Naive thymus-derived CD4-positive, alpha-beta T cell (primary cell): ENCODE data around the gene UHRF1. TPM values are rescaled to one million over a fixed set of nuclear protein-coding genes. Genes with fewer than 3 reads are reported as not detected.

ENCODE experiments used
- ATAC-seq: fragments of 150-1000 bp; cut with Tn5 transposase; 2 replicates; pipeline ENCODE4 v1.10.0; 2021; ENCODE audit warnings: mild to moderate bottlenecking, moderate library complexity
- CTCF ChIA-PET: fragments of 350-600 bp; sonication (Branson Sonifier 250); formaldehyde crosslinking; loops from one replicate; lab custom pipeline; 2021; ENCODE audit warnings: antibody characterized with exemption; lab: Charles Lee
- POLR2A ChIA-PET: fragments of 350-600 bp; sonication (Branson Sonifier 250); formaldehyde crosslinking; loops from one replicate; lab custom pipeline; 2021; ENCODE audit warnings: antibody characterized with exemption, inconsistent platforms; lab: Charles Lee
- DNase-seq, 9 donors: peaks; one replicate each; pipeline versions ENCODE4 v3.0.0 to v3.0.0-alpha.2; 2020 to 2022; ENCODE audit warnings: mixed read lengths in 1 of 9
- H3K27ac ChIP-seq: one replicate; pipeline ENCODE4 v1.7.0; 2013; ENCODE audit warnings: mild to moderate bottlenecking, low read depth, low read length, moderate library complexity
- H3K27me3 ChIP-seq, 2 donors: one replicate each; pipeline ENCODE4 v1.7.0; 2013; ENCODE audit warnings: low read length in 2 of 2, mild to moderate bottlenecking in 2 of 2, moderate library complexity in 2 of 2; ENCODE audit not compliant: control insufficient read depth in 2 of 2, insufficient read depth in 2 of 2
- H3K36me3 ChIP-seq, 3 experiments: 1 replicate in 2 of 3; 2 replicates in 1 of 3; pipeline ENCODE4 v1.7.0; 2013; ENCODE audit warnings: low read length in 3 of 3, mild to moderate bottlenecking in 3 of 3, moderate library complexity in 1 of 3; ENCODE audit not compliant: insufficient read depth in 3 of 3, control insufficient read depth in 2 of 3
- H3K4me1 ChIP-seq, 2 donors: one replicate each; pipeline ENCODE4 v1.7.0; 2013; ENCODE audit warnings: low read length in 2 of 2, mild to moderate bottlenecking in 2 of 2, moderate library complexity in 1 of 2; ENCODE audit not compliant: control insufficient read depth in 2 of 2, insufficient read depth in 2 of 2
- H3K4me3 ChIP-seq: 2 replicates; pipeline ENCODE4 v1.7.0; 2013; ENCODE audit warnings: mild to moderate bottlenecking, low read length
- H3K9me3 ChIP-seq, 3 experiments: 1 replicate in 2 of 3; 2 replicates in 1 of 3; pipeline ENCODE4 v1.7.0; 2013; ENCODE audit warnings: low read length in 3 of 3; ENCODE audit not compliant: control insufficient read depth in 2 of 3
- H3K27ac Mint-ChIP-seq, 9 donors: one replicate each; pipeline ENCODE4 v1.8.0; 2020 to 2022; ENCODE audit warnings: mixed read lengths in 9 of 9, mild to moderate bottlenecking in 8 of 9, moderate library complexity in 5 of 9, inconsistent platforms in 2 of 9
- H3K27me3 Mint-ChIP-seq, 5 donors: one replicate each; pipeline ENCODE4 v1.8.0; 2021 to 2022; ENCODE audit warnings: mixed read lengths in 5 of 5, mild to moderate bottlenecking in 1 of 5
- H3K36me3 Mint-ChIP-seq, 5 donors: one replicate each; pipeline ENCODE4 v1.8.0; 2020 to 2022; ENCODE audit warnings: mixed read lengths in 5 of 5, mild to moderate bottlenecking in 3 of 5, inconsistent platforms in 1 of 5
- H3K4me1 Mint-ChIP-seq, 7 donors: one replicate each; pipeline ENCODE4 v1.8.0; 2020 to 2022; ENCODE audit warnings: mixed read lengths in 7 of 7, mild to moderate bottlenecking in 3 of 7, inconsistent platforms in 1 of 7
- H3K4me3 Mint-ChIP-seq, 10 donors: one replicate each; pipeline ENCODE4 v1.8.0; 2020 to 2022; ENCODE audit warnings: mild to moderate bottlenecking in 10 of 10, mixed read lengths in 10 of 10, moderate library complexity in 6 of 10, inconsistent platforms in 2 of 10
- H3K9me3 Mint-ChIP-seq, 11 donors: one replicate each; pipeline ENCODE4 v1.8.0; 2020 to 2022; ENCODE audit warnings: mixed read lengths in 11 of 11, mild to moderate bottlenecking in 4 of 11, inconsistent platforms in 1 of 11, moderate library complexity in 1 of 11
- intact Hi-C, 2 donors: fragments of 100-400 bp; cut with micrococcal nuclease; formaldehyde crosslinking; loops; one replicate each; pipeline ENCODE4 v1.15.1; 2023
- polyA plus RNA-seq, 2 donors: library from polyadenylated mRNA; unstranded; fragments of 300-500 nt; fragmentation: Illumina TruSeq; gene quantifications; one replicate each; pipeline ENCODE4 v1.2.3, GENCODE V29; 2021
- total RNA-seq, 6 experiments: library from RNA in 5 of 6; stranded (reverse) in 5 of 6; gene quantifications; 1 replicate in 5 of 6; 2 replicates in 1 of 6; pipeline ENCODE4 v1.2.3 and lab custom pipeline; 2021 to 2026

The UHRF1 gene
- total and polyA plus RNA-seq, 7 experiments from 2014 or later, result 0.06 to 94.0 (median 0.11) TPM

DNA sequence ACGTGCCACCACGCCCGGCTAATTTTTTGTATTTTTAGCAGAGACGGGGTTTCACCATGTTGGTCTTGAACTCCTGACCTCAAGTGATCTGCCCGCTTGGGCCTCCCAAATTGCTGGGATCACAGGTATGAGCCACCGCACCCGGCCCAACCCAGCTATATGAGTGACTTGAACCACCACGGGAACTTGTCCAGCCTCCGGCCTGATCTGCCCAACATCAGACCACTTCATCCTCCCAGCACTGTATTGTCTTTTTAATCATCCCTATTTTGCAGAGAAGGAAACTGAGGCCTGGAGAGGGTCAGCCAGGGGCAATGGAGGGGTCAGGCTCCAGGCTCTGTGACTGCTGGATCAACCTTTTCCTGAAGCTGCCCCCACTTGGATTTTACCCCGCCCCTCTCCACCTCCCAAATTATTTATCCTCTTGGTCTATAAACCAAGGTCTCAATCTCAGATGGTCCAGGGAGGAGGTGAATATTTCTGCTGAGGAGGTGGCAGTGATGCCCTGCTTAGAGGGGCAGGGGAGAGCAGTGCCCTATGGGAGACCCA is 40.9 kb upstream of the UHRF1 start:
- Histone ChIP-seq H3K4me3 (no peak overlapping the region), H3K27me3 (no peaks in the 10 kb centered on the region), H3K4me1 (peaks cover 4 to 6% of the 10 kb centered on the region in 2 donors), H3K27ac (no peak overlapping the region), H3K36me3 (no peaks in the 10 kb centered on the region), H3K9me3 (no peaks in the 10 kb centered on the region)
- Mint-ChIP-seq H3K9me3 (no peaks in the 10 kb centered on the region), H3K27ac (peak overlapping the region; percentile 25 to 86 (median 74)), H3K36me3 (no peaks in the 10 kb centered on the region), H3K4me3 (peak overlapping the region; percentile 76 to 88 (median 83)), H3K4me1 (peaks cover 5 to 26% (median 11%) of the 10 kb centered on the region in 7 donors), H3K27me3 (no peaks in the 10 kb centered on the region)
- ATAC-seq (no peak), DNase-seq (no peak)
- CTCF ChIA-PET, result interaction anchor here (0.6 to 2.4 kb wide), 7 partner anchors 41 to 996 kb away, joined by 3 to 10 read pairs (median 4); no protein-coding TSS in a partner anchor
- intact Hi-C loops, result loop anchor here in 1 of 2 donors (5.0 kb wide), 1 partner anchor 146 kb away; the partner anchor contains the start of gene DPP9
- POLR2A ChIA-PET, result interaction anchor here (1.0 to 3.1 kb wide), 4 partner anchors 44 to 100 kb away, joined by 5 to 14 read pairs (median 6); partner anchors contain the start of gene KDM4B

DNA sequence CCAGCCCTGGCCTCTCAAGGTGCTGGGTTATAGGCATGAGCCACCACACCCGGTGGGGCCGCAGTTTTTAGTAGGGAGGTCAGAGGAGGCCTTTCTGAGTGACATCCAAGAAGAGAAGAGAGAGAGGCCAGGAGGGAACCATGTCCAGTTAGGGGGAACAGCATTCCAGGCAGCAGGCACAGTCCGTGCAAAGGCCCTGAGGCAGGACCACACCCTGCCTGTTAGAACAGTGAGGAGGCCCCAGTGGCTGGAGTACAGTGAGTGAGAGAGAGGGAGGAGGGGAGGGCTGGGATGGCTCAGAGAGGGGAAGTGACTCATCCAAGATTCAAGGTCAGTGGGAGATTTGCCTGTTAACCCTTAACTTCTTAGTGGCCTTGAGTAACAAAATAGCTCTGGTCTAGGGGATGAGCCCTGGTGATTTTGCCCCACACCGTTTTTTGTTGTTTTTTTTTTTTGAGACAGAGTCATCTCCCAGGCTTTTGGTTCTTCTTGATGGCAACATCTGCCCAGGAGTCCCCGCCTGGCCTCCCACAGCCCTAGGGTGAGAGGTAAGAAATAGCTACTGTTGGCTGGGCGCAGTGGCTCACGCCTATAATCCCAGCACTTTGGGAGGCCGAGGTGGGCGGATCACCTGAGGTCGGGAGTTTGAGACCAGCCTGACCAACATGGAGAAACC is 39.1 kb upstream of the UHRF1 start:
- intact Hi-C loops, result no loop called here
- ATAC-seq (peak; percentile 48), DNase-seq (no peak)
- CTCF ChIA-PET, result interaction anchor here (0.6 to 5.7 kb wide), 6 partner anchors 42 to 688 kb away, joined by 3 to 51 read pairs (median 8); no protein-coding TSS in a partner anchor
- Histone ChIP-seq H3K4me1 (peaks cover 4 to 6% of the 10 kb centered on the region in 2 donors), H3K9me3 (no peaks in the 10 kb centered on the region), H3K4me3 (no peak overlapping the region), H3K27me3 (no peaks in the 10 kb centered on the region), H3K36me3 (no peaks in the 10 kb centered on the region), H3K27ac (no peak overlapping the region)
- Mint-ChIP-seq H3K4me1 (peaks cover 5 to 26% (median 12%) of the 10 kb centered on the region in 7 donors), H3K36me3 (peaks cover 0 to 4% (median 0%) of the 10 kb centered on the region in 5 donors), H3K27ac (no peak overlapping the region), H3K27me3 (peaks cover 0 to 7% (median 0%) of the 10 kb centered on the region in 5 donors), H3K9me3 (peaks cover 0 to 4% (median 0%) of the 10 kb centered on the region in 11 donors), H3K4me3 (peak overlapping the region in 1 of 10 donors; percentile 58)
- POLR2A ChIA-PET, result interaction anchor here (3.0 kb wide), 1 partner anchor 42 kb away, joined by 11 read pairs; no protein-coding TSS in a partner anchor

DNA sequence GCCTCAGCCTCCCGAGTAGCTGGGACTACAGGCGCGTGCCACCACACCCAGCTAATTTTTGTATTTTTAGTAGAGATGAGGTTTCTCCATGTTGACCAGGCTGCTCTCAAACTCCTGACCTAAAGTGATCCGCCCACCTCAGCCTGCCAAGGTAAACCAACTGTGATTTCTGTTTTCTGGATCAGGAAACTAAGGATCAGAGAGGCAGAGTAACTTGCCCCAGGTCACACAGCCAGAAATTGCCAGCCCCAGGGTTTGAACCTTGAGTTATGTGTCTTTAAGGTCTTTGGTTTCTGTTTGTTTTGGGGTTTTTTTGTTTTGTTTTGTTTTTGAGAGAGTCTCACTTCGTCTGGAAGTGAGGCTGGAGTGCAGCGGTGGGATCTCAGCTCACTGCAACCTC is 37.6 kb upstream of the UHRF1 start:
- H3K36me3 Mint-ChIP-seq, result peaks cover 0 to 4% (median 0%) of the 10 kb centered on the region in 5 donors
- Histone ChIP-seq H3K27ac (no peak overlapping the region), H3K4me3 (no peak overlapping the region), H3K36me3 (no peaks in the 10 kb centered on the region), H3K9me3 (no peaks in the 10 kb centered on the region), H3K4me1 (peaks cover under 1 to 3% of the 10 kb centered on the region in 2 donors), H3K27me3 (no peaks in the 10 kb centered on the region)
- intact Hi-C loops, result loop anchor here (1.0 kb wide), 3 partner anchors 40 to 160 kb away; no protein-coding TSS in a partner anchor
- POLR2A ChIA-PET, result interaction anchor here (3.0 kb wide), 1 partner anchor 40 kb away, joined by 11 read pairs; no protein-coding TSS in a partner anchor
- CTCF ChIA-PET, result interaction anchor here (0.7 to 5.7 kb wide), 4 partner anchors 40 to 161 kb away, joined by 3 to 51 read pairs (median 19); no protein-coding TSS in a partner anchor
- H3K27me3 Mint-ChIP-seq, result peaks cover 0 to 7% (median 0%) of the 10 kb centered on the region in 5 donors
- H3K9me3 Mint-ChIP-seq, result peaks cover 0 to 4% (median 0%) of the 10 kb centered on the region in 11 donors
- H3K4me1 Mint-ChIP-seq, result peaks cover 1 to 21% (median 6%) of the 10 kb centered on the region in 7 donors
- H3K4me3 Mint-ChIP-seq, result no peak overlapping the region
- DNase-seq, result no peak
- H3K27ac Mint-ChIP-seq, result no peak overlapping the region
- ATAC-seq, result no peak

DNA sequence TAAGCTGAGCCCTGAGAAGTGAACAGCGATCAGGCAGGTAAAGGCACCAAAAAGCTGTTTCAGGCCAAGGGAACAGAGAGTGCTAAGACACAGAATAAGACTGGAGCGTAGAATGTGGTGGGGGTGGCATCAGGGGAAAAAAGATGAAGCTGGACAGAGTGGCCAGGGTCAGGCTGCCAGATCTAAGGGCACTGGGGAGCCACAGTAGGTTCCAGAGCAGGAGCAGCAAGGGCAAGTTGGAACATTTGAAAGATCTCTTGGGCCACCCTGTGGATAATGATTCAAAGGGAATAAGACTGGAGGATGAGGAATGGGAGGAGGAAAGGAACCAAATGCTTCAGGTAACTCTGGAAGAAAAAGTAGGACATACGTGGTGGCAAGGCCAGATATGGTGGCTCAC is 35.4 kb upstream of the UHRF1 start:
- Histone ChIP-seq H3K27me3 (no peaks in the 10 kb centered on the region), H3K9me3 (no peaks in the 10 kb centered on the region), H3K27ac (no peak overlapping the region), H3K4me3 (no peak overlapping the region), H3K36me3 (no peaks in the 10 kb centered on the region), H3K4me1 (peaks cover 0 to 15% of the 10 kb centered on the region in 2 donors)
- H3K4me3 Mint-ChIP-seq, result no peak overlapping the region
- peaks cover 0 to 4% (median 0%) of the 10 kb centered on the region in 11 donors for H3K9me3 Mint-ChIP-seq
- ATAC-seq, result no peak
- H3K27me3 Mint-ChIP-seq, result peaks cover 0 to 7% (median 0%) of the 10 kb centered on the region in 5 donors
- H3K4me1 Mint-ChIP-seq, result peaks cover 0 to 15% (median 9%) of the 10 kb centered on the region in 7 donors
- ChIA-PET POLR2A (no interaction called here), CTCF (interaction anchor here (0.7 to 5.7 kb wide), 4 partner anchors 9 to 194 kb away, joined by 3 to 51 read pairs (median 18); no protein-coding TSS in a partner anchor)
- intact Hi-C loops, result no loop called here
- H3K36me3 Mint-ChIP-seq, result peaks cover 0 to 4% (median 0%) of the 10 kb centered on the region in 5 donors
- peak overlapping the region in 1 of 9 donors; percentile 53 for H3K27ac Mint-ChIP-seq
- no peak for DNase-seq

DNA sequence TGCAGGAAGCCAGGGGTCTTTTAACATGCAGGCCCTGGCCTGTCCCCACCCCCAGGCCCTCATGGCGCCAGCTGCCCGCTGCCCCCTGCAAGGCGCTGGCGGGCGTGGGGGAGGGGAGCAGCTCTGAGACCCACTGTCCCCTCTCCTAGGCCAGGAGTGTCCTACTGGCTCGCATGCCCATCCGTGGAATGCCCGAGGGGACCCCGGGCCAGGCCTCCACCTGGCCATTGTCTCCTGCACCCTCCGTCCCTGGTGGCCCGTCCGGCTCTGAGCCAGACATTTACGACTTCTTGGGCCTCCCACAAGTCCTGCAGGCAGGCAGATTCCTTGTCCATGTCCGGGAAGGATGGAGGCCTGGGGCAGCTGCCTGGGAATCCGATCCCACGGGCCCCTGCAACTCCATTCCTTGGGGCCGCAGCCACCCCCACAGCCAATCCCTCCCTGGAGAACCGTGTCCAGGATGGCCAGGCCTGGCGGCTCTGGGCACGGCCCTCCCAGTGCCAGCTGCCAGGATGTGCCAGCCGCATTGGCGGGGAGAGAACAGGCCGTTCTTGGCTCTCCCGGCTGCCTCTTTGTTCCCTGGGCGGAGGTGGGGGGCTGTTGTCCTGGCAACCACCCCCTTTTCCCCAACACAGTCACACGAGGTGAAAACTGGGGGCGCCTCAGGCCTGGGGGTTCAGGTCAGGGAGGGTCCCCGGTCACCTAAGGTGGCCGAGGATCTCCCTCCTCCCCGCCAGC is 31.4 kb upstream of the UHRF1 start:
- intact Hi-C loops, result no loop called here
- no peak overlapping the region for H3K27ac Mint-ChIP-seq
- Histone ChIP-seq H3K9me3 (no peaks in the 10 kb centered on the region), H3K27me3 (no peaks in the 10 kb centered on the region), H3K4me1 (peaks cover 0 to 16% of the 10 kb centered on the region in 2 donors), H3K36me3 (no peaks in the 10 kb centered on the region), H3K27ac (no peak overlapping the region), H3K4me3 (no peak overlapping the region)
- peaks cover 0 to 4% (median 0%) of the 10 kb centered on the region in 5 donors for H3K36me3 Mint-ChIP-seq
- peaks cover 0 to 4% (median 0%) of the 10 kb centered on the region in 11 donors for H3K9me3 Mint-ChIP-seq
- POLR2A ChIA-PET, result no interaction called here
- ATAC-seq (no peak), DNase-seq (peak in 1 of 9 donors; percentile 8)
- peaks cover 0 to 10% (median 5%) of the 10 kb centered on the region in 7 donors for H3K4me1 Mint-ChIP-seq
- CTCF ChIA-PET, result interaction anchor here (0.5 to 0.6 kb wide), 2 partner anchors 15 to 40 kb away, joined by 3 to 6 read pairs; no protein-coding TSS in a partner anchor
- H3K4me3 Mint-ChIP-seq, result peak overlapping the region in 2 of 10 donors; percentile 44 to 53
- peaks cover 0 to 7% (median 0%) of the 10 kb centered on the region in 5 donors for H3K27me3 Mint-ChIP-seq
